ENCODE data around the gene MAD2L1BP.
A peak's percentile ranks its signal among the peaks of the same experiment; 100 is the strongest.
"Not testable (repeated sequence)": the region's sequence is repeated elsewhere in the genome, so short reads cannot be mapped to it uniquely, and the experiment has no call there.

MAD2L1BP gene

GRCh38 chr6:43627008-43627825 lies 8.4 kb upstream of the MAD2L1BP start:
- peak; percentile 74 for DNase-seq

GRCh38 chr6:43628393-43629103 lies 7.1 kb upstream of the MAD2L1BP start:
- peak; percentile 62 for DNase-seq

- peak; percentile 98 for DNase-seq
Measured at GRCh38 chr6:43629104-43629504, 6.5 kb upstream of the MAD2L1BP start, which contains the start of gene GTPBP2. TSS of gene GTPBP2 (minus strand) at chr6:43629264. CDS start at chr6:43629162, 102 bp downstream.

GRCh38 chr6:43629505-43630300 lies 5.9 kb upstream of the MAD2L1BP start:
- DNase-seq, result peak; percentile 99

- peak; percentile 100 for DNase-seq
Measured at GRCh38 chr6:43630980-43631619, 4.5 kb upstream of the MAD2L1BP start.

- DNase-seq, result not testable (repeated sequence)
Measured at GRCh38 chr6:43633002-43633401, 2.6 kb upstream of the MAD2L1BP start.

- peak; percentile 11 for DNase-seq
Measured at GRCh38 chr6:43634702-43635303, 837 bp upstream of the MAD2L1BP start.

GRCh38 chr6:43636308-43636659 lies 644 bp downstream of the MAD2L1BP start:
- DNase-seq, result no peak

GRCh38 chr6:43639984-43640800 lies 4.6 kb downstream of the MAD2L1BP start:
- DNase-seq, result peak; percentile 58

- peak; percentile 66 for DNase-seq
Measured at GRCh38 chr6:43644940-43645612, 9.4 kb downstream of the MAD2L1BP start, which contains the start of gene RSPH9. TSS of gene RSPH9 (plus strand) at chr6:43645036. CDS start at chr6:43645099, 63 bp downstream.

- no peak for DNase-seq
Measured at GRCh38 chr6:43645613-43645964, 9.9 kb downstream of the MAD2L1BP start.

- no peak for DNase-seq
Measured at GRCh38 chr6:43647613-43648012, 12.0 kb downstream of the MAD2L1BP start.

GRCh38 chr6:43648248-43648647 lies 12.6 kb downstream of the MAD2L1BP start:
- DNase-seq, result no peak

GRCh38 chr6:43652822-43653221 lies 17.2 kb downstream of the MAD2L1BP start:
- not testable (repeated sequence) for DNase-seq

GRCh38 chr6:43657221-43657802 lies 21.7 kb downstream of the MAD2L1BP start:
- DNase-seq, result peak; percentile 21

GRCh38 chr6:43658161-43658560 lies 22.5 kb downstream of the MAD2L1BP start:
- no peak for DNase-seq

GRCh38 chr6:43662948-43663347 lies 27.3 kb downstream of the MAD2L1BP start:
- not testable (repeated sequence) for DNase-seq

- DNase-seq, result no peak
Measured at GRCh38 chr6:43665376-43665775, 29.7 kb downstream of the MAD2L1BP start.

- no peak for DNase-seq
Measured at GRCh38 chr6:43666196-43666920, 30.7 kb downstream of the MAD2L1BP start.

All from hematopoietic multipotent progenitor cell treated with erythropoietin and hydrocortisone succinate and interleukin-3 and kit ligand, for 8 days (in vitro differentiated cells).